DMS79 treated with DMSO at 0.1 percent for 48 hours (cell line): ENCODE results near the gene RNMT.

Experiments used
- DNase-seq: peaks from one replicate; lab custom pipeline; 2025; lab: John Stamatoyannopoulos, UW

Gene RNMT

DNA sequence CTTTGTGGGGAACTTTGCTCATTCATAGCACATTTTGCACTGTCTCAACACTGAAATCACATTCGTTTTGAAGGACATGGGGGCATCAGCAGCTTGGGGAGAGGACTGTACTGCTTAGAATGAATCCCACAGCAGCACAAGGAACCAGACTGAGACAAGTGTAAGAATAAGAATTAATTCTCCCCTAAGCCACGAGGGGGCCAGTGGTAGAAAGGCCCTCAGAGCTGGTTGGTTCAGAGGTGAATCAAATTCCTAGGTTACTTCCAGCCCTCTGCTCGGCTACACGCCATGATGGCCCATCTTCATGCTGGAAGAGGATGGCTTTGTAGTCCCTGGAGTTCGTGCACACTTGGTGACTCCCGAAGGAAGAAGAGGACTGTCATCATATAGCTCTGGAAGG is 85.5 kb downstream of the RNMT start:
- DNase-seq = no peak

DNA sequence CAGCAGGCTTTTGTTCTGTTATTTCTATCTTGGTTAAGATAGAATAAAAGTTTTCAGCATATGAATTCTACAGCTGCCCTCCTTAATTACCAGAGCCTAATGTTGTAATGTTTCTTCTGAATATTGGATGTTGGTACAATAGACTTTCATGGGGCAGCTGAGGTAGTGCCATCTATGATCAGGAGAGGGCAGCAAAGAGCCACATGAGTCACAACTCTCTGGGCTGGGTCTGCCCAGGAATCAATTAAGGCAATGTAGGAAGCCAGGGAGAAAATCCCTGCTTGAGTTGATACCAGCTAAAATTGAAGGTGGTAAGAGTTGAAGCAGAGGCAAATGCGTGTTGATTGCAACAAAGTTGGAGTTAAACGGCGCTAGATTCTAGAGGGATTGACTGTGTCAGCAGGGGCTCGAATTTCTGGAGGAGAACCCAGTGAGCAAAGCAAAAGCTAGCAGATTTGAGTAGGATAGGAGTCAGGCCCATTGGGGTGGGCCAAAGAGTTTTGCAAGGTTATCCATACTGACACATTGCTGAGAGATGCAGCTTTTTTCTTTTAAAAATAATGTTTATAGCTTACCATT is 86.9 kb downstream of the RNMT start:
- DNase-seq = peak; percentile 46
